Measurements from ENCODE around the gene RSBN1.
A peak's percentile ranks its signal among the peaks of the same experiment; 100 is the strongest.

RSBN1 gene

DNA sequence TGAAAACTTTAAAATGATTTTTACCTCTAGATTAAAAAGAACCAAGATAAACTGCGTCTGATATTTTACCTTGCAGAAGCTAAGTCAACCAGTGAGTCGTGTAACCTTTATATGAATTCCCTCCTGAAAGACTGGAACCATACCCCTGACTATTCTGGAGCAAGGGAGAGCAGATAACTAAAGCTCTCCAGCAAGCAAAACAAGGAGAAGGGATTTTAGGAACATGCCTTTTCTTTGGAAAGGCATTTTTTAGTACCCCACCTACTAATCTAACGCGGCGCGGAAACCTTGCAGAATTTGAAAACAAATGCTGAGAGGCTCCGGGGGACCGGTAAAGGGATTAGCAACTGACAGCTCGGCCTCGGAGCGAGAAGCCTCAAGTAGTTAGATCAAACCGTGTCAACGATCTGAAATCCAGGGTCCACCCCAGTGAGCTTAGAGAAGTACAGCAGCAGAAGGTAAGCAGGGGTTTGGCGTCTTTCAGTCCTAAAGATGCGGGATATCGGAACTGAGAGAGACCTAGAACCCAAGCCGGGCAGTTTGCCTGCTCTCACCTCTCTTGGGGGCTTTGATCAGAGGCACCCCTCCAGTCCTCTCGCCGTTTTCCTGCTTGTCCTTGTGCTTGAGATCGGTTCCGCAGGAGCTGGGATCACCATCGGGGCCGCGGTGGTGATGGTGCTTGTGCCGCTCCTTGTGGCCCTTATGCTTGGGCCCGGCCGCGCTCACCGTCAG is 954 bp downstream of the RSBN1 start:
- DNase-seq = no peak

GRCh38 chr1:113809670-113810602 is 2.3 kb downstream of the RSBN1 start:
- DNase-seq = no peak

GRCh38 chr1:113808450-113809195 is 3.7 kb downstream of the RSBN1 start:
- no peak for DNase-seq

DNA sequence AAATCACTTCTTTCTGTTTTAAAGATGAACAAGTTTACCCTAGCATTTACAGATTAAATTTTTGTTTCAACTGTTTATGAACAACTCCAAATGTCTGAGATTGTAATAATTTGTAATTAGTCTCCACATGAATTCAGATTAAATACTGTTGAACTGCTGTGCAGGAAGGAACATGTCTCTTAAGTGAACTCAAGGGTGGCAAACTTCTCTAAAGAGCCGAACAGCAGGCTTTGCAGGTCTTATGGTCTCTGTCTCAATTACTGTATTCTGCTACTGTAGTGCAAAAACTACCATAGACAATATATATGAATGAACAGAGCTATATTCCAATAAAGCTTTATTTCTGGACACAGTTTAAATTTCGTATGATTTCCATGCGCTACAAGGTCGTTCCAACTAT is 6.6 kb downstream of the RSBN1 start:
- DNase-seq = no peak

GRCh38 chr1:113805256-113805531 is 7.1 kb downstream of the RSBN1 start:
- no peak for DNase-seq

DNA sequence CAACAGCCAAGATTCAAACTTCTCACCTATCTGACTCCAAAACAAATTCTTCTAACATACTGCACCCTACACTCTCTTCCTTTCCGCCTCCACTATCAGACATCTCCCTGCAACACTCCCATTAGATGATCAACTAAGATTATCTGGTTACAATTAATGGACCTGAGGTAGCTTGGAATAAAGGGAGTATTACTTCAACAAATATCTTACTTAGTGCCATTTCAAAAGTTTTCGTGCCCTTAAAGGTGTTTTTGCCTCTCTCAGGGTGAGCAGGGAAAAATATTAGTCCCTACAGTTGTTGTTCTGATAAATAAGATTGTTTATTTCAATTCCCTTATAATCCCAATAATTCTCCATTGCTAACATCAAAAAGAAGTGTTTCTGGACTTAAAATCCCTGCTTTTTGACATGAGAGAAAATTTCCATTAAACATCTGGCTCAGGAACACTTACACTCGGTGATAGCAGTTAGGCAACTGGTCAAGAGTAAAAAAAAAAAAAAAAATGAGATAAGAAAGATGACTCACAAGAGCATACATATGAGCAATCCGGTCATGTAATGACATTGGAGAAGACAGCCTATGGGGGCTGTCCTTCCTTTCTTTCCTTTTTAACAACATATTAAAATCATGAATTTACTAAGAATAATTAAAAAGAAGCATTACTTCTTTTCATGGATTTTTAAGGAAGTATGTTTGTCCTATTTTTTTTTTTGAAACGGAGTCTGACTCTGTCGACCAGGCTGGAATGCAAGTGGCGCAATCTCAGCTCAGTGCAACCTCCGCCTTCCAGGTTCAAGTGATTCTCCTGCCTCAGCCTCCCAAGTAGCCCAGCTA is 7.6 kb downstream of the RSBN1 start:
- DNase-seq = no peak

GRCh38 chr1:113802367-113803007 is 9.8 kb downstream of the RSBN1 start:
- DNase-seq = no peak

DNA sequence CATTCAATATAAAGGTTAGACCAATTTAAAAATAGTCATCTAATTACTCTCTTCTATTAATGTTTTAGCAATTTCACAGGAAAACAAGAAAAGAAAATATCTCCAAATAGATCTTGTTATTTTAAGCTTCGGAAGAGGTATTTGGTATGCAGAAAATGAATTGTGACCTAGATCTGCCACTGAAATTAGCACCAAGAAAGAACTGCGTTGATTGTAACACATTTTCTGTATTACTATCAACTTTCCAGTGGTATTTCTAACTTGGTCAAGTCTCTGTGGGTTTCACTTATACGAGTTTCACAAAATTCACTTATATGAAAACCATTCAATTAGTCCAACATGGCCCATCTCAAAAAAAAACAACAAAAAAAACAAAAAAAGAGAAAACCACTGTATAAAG is 11.8 kb downstream of the RSBN1 start:
- DNase-seq = no peak

GRCh38 chr1:113797472-113797871 is 14.8 kb downstream of the RSBN1 start:
- no peak for DNase-seq

GRCh38 chr1:113793878-113794834 is 18.1 kb downstream of the RSBN1 start:
- no peak for DNase-seq

DNA sequence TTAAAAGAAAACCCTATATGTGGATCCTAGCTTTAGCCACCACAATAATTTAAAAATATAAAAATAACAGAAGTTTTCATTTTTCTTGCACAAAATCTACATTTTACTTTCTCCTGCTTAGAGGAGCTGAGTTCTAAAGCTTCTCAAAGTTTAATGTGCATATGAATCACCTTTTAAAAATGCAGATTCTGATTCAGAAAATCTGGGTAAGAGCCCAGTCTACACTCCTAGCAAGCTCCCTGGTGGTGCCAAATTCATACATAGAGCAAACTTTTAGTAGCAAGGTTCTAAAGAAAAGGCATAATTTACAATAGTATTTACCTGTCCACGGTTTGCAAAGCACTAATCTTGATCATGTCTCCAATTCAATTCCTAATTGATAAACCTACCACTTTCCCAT is 19.3 kb downstream of the RSBN1 start:
- DNase-seq = no peak

DNA sequence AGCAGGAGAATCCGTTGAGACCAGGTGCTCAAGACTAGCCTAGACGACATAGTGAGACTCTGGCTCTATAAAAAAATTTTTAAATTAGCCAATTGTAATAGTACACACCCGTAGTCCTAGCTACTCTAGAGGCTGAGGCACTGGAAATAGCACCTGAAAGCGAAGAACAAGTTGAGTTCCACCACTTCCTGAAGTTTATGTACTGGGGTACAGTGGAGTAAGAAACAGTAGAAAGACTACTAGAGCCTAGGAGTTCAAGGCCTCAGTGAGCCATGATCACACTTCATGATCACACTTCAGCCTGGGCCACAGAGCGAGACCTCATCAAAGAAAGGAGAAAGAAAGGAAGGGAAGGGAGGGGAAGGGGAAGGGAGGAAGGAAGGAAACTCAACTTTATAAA is 19.8 kb downstream of the RSBN1 start:
- DNase-seq = no peak

DNA sequence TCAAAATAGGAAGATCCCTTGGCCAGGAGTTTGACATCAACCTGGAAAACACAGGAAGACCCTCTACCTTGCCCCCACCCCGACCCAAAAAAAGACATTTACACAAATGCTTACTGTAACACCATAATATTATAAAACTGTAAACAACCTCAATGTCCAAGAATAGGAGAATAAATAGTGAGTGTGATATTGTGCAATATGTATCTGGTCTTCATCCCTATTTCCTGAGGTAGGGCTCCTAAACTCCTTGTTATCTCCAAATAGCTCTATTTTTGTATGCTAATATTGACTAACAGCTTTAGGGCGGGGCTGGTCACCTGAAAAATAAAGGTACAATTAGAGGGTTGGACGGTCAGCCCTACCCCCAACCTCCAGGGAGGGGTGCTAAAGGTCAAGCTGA is 23.5 kb downstream of the RSBN1 start:
- DNase-seq = no peak

- DNase-seq = no peak
These were observed 24.6 kb downstream of the RSBN1 start for GRCh38 chr1:113787663-113788062.

DNA sequence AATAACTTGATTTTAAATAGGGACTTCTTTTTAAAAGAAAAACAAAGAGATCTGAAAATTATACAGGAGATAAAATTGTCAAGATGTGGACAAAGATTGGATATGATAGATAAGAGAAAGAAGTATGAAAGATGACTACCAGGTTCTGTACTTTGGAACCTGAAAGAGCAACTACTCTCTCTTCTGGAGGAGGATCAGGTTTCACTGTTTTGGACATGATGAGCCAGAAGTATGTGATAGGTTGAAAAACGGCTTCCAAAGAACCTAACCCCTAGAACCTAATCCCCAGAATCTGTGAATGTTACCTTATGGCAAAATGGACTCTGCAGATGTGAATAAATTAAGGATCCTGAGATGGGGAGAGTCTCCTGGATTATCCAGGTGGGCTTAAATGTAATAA is 26.2 kb downstream of the RSBN1 start:
- DNase-seq = no peak

- DNase-seq = no peak
These were observed 28.0 kb downstream of the RSBN1 start for GRCh38 chr1:113784104-113784779.

GRCh38 chr1:113783254-113784103 is 28.8 kb downstream of the RSBN1 start:
- DNase-seq = peak; percentile 22

GRCh38 chr1:113782406-113782805 is 29.9 kb downstream of the RSBN1 start:
- no peak for DNase-seq

DNA sequence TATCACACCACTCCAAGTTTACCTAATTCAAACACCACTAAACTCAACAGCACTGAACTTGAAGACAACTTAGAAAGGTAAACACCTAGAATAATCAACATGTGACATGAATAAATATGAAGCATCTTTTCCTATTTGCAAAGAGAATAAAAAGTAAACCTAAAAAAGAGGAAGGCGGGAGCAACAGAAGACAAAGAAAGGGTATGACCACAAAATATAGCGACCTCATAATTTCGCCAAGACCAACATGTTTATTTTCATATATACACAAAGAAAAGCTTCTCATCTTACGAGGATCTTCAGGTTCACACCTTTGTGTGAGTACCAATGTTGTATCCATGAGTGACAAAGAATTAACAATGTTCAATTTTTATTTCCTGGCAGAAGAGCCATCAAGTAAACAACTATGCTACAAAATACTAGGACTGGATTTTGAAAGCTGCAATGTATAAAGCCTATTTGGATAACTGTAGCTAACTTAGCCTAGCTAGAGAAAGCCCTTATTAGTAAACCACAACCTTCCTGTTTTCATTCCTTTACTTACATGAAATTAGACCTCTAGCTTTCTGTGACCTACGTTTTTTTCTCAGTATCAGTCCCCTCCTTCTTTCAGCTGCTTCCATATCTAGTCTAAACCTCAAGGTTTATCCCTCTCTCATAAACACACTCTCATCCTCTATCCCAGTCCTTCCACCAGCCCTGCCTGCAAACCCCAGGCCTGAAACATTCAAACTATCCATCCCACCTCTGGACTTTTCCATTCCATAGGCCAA is 31.7 kb downstream of the RSBN1 start:
- DNase-seq = no peak

All from activated CD8-positive, alpha-beta memory T cell treated with anti-CD3 and anti-CD28 coated beads, Interleukin-2, amount 50 U/mL, for 4 hours (primary cell).